HG02870 (cell line): ENCODE measurements around the gene EYA2.

Experiments used
- ATAC-seq: cut with Tn5 transposase; IDR thresholded peaks from one replicate; pipeline ENCODE4 v1.9.1; 2021; ENCODE audit warnings: mild to moderate bottlenecking, moderate library complexity; ENCODE audit not compliant: unreplicated experiment

EYA2 gene

GRCh38 chr20:47097691-47098622 lies 203.3 kb downstream of the EYA2 start:
- no peak for ATAC-seq

DNA sequence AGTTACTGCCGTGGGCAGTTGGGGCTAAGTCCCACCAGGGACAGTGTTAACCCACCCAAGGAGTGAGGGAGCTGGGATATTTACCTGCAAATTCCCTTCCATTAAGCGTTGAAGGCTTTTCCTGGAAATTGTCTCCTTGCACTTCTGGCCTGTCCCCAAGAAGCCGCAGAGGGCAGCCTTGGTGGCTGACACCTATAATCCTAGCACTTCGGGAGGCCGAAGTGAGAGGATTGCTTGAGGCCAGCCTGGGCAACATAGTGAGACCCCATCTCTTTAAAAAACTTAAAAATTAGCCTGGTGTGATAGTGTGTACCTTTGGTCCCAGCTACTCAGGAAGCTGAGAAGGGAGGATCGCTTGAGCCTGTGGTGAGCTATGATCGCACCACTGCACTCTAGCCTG lies 204.4 kb downstream of the EYA2 start:
- no peak for ATAC-seq

GRCh38 chr20:47099825-47100441 lies 205.3 kb downstream of the EYA2 start:
- ATAC-seq = no peak

DNA sequence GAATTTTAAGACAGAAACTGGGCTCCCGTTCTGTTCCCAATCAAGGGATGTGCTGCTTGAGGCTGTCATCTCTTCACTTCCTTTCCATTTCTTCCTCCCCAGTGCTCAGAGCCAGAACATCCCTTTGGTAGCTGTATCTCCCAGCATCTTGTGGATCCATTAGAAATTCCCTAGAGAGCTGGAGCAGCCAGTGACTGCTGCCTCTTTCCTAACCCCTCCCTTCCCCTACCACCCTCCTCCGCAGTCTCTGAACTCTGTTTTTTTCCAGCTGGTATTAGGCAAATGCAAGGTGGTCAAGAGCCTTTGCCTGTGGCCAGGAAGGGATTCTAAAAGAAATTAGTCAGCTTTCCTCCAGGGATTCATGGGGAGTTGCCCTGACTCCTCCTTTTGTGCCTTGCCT lies 208.0 kb downstream of the EYA2 start:
- ATAC-seq = no peak

- no peak for ATAC-seq
Measured at GRCh38 chr20:47106786-47107185, 212.1 kb downstream of the EYA2 start.

DNA sequence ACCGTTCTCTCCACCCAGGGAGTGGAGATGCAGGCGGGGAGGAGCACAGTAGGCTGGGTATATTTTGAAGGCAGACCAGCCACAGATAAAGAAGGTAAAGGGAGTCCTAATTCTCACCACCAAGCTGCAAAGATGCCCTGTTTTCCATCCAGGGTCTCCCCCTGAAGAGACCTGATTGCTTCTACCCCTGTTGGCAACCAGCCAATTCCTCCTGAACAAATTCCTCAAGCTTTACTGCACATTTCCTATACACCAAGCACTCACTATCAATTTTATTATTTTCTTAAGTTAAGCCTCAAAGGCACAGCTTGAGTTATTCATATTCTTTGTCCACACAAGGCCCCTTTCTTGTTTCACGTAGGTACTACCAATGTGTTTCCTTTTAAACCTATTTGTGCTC lies 214.4 kb downstream of the EYA2 start:
- no peak for ATAC-seq

- ATAC-seq = no peak
Measured at GRCh38 chr20:47110819-47111218, 216.2 kb downstream of the EYA2 start.

- no peak for ATAC-seq
Measured at GRCh38 chr20:47111576-47111975, 216.9 kb downstream of the EYA2 start.

DNA sequence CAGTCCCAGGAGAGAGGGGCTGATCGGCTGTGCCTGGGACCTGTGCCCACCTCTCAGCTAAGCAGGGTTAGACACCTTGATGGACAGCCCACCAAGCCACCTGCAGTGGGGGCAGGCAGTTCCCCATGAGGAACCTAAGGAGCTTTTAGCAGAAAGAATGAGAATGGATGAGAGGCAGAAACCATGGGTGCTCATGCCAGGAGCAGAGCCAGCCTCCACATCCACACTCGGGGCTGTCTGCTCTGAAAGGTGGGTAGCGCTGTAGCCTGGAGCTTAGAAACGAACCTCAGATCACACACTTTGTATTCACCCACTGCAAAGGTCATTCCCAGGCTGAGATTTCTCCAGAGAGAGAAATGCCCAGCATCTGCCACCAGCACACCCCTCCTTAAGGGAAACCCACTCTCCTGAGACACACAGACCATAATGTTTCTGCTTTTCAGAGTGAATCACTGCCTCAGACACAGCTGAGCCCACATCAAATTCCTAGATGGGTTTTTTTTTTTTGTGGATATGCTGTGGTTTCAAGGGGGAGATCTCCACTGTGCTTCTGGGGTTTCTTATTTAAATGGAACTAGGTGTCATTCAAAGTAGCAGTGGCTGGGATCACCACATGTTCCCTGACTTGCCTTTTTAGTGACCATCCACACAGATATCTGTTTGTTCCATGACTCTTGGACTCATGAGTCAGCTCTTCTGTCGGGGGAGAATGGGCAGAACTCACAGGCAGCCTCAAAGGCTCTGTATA lies 218.9 kb downstream of the EYA2 start:
- ATAC-seq = no peak

- ATAC-seq = no peak
Measured at GRCh38 chr20:47115694-47116093, 221.1 kb downstream of the EYA2 start.

DNA sequence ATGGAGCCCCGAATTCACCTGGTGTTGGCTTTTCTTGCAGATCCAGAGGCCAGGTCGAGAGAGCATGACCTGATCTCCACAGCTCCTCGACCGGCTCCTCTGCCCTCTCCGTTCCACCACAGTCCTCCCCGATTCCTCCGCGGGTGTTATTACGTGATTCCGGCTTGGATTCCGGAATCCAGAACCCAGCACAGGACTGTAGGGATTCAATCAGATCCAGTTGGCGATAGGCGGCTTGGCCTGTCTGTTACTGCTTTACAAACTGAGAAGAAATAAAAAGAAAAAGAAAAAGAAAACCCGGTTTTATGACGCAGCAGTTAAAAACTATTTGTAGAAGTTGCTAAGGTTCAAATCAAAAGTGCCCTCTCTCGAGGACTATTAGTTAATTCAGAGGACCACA lies 222.7 kb downstream of the EYA2 start:
- no peak for ATAC-seq

DNA sequence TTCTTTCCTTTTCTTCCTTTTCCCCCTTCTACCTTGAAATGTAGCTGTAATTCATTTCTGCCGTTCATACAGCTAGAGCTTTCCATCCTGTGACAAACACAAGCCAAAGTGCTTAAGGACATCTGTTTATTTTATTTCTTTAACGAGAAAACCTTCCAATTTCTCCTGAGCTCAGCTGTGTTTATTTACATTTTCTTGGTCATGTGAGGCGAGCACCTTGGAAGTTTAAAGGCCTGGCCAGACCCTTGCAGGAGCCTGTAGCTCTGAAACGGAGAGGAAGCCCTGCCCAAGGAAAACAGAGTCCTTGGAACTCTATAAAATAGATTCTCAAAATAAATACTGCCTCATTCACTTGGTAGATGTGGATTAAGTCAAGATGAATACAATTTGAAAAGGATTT lies 223.1 kb downstream of the EYA2 start:
- no peak for ATAC-seq

GRCh38 chr20:47118206-47118605 lies 223.6 kb downstream of the EYA2 start:
- no peak for ATAC-seq

DNA sequence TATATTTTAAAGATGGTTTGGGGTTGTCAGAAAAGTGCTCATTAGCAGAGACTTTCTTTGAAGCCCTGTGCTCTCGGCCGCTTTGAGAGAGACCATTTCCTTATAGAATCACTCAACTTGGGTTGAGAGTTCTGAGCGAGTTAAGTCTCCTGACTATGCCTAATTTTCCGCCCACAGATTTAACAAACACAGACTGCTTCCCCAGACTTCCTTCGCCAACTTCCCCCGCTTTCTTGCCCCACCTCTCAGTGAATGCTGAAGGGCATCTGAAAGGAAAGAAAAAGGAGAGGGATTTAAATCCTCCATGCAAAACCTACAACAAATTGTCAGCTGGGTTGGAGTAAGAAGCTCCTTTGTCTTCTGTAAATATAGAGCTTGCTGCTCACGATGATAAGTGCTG lies 224.0 kb downstream of the EYA2 start:
- ATAC-seq = no peak

GRCh38 chr20:47120346-47120936 lies 225.8 kb downstream of the EYA2 start:
- no peak for ATAC-seq

GRCh38 chr20:47122560-47122959 lies 227.9 kb downstream of the EYA2 start:
- ATAC-seq = no peak

GRCh38 chr20:47124181-47124717 lies 229.6 kb downstream of the EYA2 start:
- no peak for ATAC-seq

DNA sequence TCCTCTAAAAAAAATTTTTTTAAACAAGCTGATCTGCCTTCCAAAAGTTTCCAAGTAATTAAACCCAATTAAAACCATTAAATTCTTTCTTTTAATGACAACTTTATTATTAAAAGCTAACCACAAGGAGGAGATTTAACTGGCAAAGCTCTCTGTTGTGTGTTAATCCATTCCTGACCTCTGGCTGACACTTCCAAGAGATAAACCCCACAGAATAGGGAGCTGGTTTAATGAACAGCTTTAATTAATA lies 230.8 kb downstream of the EYA2 start:
- ATAC-seq = no peak

DNA sequence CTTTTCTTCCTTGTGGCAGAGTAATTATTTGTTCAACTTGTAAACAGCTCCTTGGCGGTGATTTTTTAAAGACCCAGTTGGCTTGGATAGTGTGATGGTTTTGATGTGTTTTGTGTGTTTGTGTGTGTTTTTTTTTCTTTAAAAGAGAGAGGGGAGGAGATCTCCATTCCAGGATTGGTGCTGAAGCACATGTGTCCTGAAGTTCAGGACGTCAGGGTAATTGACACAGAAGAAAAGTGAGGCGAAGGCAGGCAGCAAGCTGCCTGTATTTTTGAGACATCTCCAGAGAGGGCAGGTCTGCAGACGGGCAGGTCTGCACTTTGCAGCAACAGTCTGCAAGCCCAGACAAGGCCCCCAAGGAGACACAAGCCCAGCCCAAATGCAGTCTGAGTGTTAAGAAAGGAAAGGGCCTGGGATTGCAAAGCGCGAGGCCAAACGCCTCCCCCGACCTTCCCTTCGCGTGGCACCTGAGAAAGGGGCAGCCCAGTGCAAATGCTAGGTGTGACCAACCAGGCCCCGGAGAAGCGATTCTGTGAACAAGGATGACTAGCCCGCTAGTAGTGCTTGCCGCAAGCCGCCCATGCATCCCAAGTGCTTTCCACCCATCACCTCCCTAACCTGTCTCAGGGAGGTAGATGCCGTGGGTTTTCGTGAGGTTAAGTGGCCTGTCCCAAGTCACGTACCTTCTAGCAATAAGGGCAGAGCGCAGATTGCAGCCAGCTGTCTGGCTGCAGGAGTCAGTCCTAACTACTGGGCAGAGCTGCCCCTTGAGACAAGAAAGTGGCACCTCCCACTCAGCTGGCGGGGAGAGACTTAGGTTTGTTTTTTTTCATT lies 231.3 kb downstream of the EYA2 start:
- no peak for ATAC-seq

DNA sequence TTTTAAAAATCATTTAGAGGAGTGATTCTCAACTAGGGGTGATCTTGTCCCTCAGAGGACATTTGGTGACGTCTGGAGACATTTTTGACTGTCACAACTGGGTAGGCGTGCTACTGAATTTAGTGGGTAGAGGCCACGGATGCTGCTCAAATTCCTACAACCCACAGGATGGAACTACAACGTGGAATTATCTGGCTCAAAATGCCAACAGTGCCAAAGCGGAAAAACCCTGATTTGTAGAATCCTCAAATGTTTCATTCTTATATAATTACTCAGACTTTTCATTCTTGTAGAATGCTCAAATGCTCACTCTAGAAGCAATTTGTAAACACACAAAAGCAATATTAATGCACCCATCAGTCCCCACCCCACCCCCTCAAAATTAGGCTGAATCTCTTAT lies 232.1 kb downstream of the EYA2 start:
- ATAC-seq = no peak
